ENCODE measurements around the gene OSGEP. TPM values are rescaled to one million over a fixed set of nuclear protein-coding genes. Genes with fewer than 3 reads are reported as not detected.

Gene OSGEP
- total RNA-seq, 2 donors from 2014 or later = 44.3 to 50.7 TPM

DNA sequence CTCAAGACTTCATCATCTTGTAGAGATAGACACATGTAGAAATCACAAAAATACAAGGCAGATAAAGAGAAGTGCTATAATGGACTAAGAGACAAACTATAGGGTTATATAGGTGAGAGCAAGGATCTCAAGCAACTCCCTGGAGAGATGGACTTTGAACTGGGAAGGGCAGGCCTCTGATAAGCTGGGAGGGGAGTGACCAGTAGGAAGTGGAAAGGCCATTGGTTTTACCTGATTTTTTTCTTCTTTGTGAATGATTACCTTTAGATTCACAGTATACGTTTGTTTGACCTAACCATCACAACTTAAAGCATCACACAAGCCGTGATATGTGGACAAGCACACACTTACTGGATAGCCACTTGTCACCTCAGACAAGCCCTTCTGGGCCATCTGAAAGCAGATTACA is 36.1 kb downstream of the OSGEP start:
- Mint-ChIP-seq H3K27me3 (ENCODE audit: insufficient read depth) (no peaks in the 10 kb centered on the region), H3K36me3 (ENCODE audit: low read depth) (no peaks in the 10 kb centered on the region), H3K27ac (peak overlapping the region; percentile 13), H3K9me3 (no peaks in the 10 kb centered on the region), H3K4me3 (no peak overlapping the region), H3K4me1 (peaks cover 33% of the 10 kb centered on the region)
- H3K4me3 ChIP-seq (ENCODE audit: low read length) = no peak overlapping the region
- H3K27ac ChIP-seq (ENCODE audit: low read depth, low read length) = no peak overlapping the region
- H3K9ac ChIP-seq (ENCODE audit: extremely low read depth, low read length, poor library complexity, severe bottlenecking) = no peak overlapping the region
- no peaks in the 10 kb centered on the region for H3K9me3 ChIP-seq (ENCODE audit: control insufficient read depth, low read length)
- no peak for DNase-seq
- H3K4me1 ChIP-seq (ENCODE audit: control insufficient read depth, insufficient read depth, low read length) = peaks cover 9% of the 10 kb centered on the region
- no peaks in the 10 kb centered on the region for H3K36me3 ChIP-seq (ENCODE audit: control insufficient read depth, insufficient read depth, low read length)
- H3K27me3 ChIP-seq (ENCODE audit: control insufficient read depth, insufficient read depth, low read length, poor library complexity, severe bottlenecking) = no peaks in the 10 kb centered on the region
- TF ChIP-seq, protein P1, sequence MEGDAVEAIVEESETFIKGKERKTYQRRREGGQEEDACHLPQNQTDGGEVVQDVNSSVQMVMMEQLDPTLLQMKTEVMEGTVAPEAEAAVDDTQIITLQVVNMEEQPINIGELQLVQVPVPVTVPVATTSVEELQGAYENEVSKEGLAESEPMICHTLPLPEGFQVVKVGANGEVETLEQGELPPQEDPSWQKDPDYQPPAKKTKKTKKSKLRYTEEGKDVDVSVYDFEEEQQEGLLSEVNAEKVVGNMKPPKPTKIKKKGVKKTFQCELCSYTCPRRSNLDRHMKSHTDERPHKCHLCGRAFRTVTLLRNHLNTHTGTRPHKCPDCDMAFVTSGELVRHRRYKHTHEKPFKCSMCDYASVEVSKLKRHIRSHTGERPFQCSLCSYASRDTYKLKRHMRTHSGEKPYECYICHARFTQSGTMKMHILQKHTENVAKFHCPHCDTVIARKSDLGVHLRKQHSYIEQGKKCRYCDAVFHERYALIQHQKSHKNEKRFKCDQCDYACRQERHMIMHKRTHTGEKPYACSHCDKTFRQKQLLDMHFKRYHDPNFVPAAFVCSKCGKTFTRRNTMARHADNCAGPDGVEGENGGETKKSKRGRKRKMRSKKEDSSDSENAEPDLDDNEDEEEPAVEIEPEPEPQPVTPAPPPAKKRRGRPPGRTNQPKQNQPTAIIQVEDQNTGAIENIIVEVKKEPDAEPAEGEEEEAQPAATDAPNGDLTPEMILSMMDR (conservative IDR thresholded peaks at IDR 0.05) = no peak
- 84 to 89% methylated on average over 2 of the region's 2 CpGs for WGBS, 2 experiments (ENCODE audit: insufficient coverage in 1 of 2, insufficient read length in 1 of 2)

DNA sequence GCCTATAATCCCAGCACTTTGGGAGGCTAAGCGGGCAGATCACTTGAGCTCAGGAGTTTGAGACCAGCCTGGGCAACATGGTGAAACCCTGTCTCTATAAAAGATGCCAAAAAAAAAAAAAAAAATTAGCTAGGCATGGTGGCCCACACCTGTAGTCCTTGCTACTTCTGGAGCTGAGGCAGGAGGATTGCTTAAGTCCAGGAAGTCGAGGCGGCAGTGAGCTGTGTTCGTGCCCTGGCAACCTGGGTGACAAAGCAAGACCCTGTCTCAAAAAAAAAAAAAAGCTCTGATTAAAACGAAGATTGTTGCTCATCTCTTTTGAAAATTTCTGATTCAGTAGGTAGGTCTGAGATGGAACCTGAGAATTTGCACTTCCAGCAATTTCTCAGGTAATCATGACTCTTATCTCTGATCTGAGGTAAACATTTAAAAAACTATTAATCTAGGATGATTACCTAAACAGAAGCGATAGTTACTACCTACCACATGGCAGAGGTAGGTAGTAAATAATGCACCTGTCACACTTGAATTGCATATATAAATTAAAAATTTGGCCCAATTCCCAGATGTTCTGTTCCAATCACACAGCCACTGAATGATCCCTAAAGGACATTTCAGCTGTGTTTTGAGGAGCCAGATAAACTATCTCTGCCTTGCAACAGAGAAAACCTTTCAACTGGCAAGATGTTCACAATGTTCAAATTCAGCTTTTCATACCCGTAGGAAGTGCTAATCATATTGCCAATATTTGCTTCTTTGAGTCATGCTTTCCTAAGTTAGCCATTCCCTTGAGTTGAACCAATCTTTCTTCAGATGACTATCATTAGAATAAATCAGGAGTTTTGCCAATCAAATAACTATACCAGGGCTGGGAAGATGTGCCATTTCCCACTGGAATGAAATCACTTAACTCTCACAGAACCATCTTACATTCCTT is 37.1 kb downstream of the OSGEP start:
- Mint-ChIP-seq H3K36me3 (ENCODE audit: low read depth) (no peaks in the 10 kb centered on the region), H3K27ac (no peak overlapping the region)
- 91 to 99% methylated on average over 6 to 7 of the region's 7 CpGs for WGBS, 2 experiments (ENCODE audit: insufficient coverage in 1 of 2, insufficient read length in 1 of 2)

DNA sequence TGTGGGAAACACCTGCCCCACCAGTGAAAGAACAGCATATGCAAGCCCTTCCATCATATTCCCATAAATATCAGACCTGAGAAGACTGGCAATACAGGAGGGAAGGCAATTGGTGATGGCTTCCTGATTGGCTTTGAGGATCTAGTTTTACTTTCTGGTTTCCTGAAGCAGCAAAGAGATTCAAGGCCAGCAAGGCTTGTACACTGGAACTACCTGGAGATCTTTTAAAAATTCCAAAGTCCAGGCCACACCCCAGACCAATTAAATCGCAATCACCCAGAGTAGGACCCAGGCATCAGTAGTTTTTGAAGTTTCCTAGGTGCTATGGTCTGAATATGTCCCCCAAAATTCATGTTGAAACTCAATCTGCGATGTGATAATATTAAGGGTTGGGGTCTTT is 38.4 kb downstream of the OSGEP start:
- DNase-seq = no peak
- H3K27ac Mint-ChIP-seq = no peak overlapping the region
- Histone ChIP-seq H3K9ac (ENCODE audit: extremely low read depth, low read length, poor library complexity, severe bottlenecking) (no peak overlapping the region), H3K27me3 (ENCODE audit: control insufficient read depth, insufficient read depth, low read length, poor library complexity, severe bottlenecking) (no peaks in the 10 kb centered on the region), H3K36me3 (ENCODE audit: control insufficient read depth, insufficient read depth, low read length) (no peaks in the 10 kb centered on the region), H3K4me1 (ENCODE audit: control insufficient read depth, insufficient read depth, low read length) (peaks cover 9% of the 10 kb centered on the region), H3K4me3 (ENCODE audit: low read length) (no peak overlapping the region), H3K27ac (ENCODE audit: low read depth, low read length) (no peak overlapping the region), H3K9me3 (ENCODE audit: control insufficient read depth, low read length) (no peaks in the 10 kb centered on the region)
- no peaks in the 10 kb centered on the region for H3K9me3 Mint-ChIP-seq
- H3K27me3 Mint-ChIP-seq (ENCODE audit: insufficient read depth) = no peaks in the 10 kb centered on the region
- TF ChIP-seq, protein P1 (conservative IDR thresholded peaks at IDR 0.05) = no peak
- no peak overlapping the region for H3K4me3 Mint-ChIP-seq
- H3K36me3 Mint-ChIP-seq (ENCODE audit: low read depth) = no peaks in the 10 kb centered on the region
- 91% methylated on average over 2 of the region's 2 CpGs; no CpG with 5 or more reads in 1 of the 2 experiments for WGBS, 2 experiments (ENCODE audit: insufficient coverage in 1 of 2, insufficient read length in 1 of 2)
- peaks cover 35% of the 10 kb centered on the region for H3K4me1 Mint-ChIP-seq

More for the DNA sequence above, 37.1 kb downstream of the OSGEP start:
- TF ChIP-seq, protein P1 (conservative IDR thresholded peaks at IDR 0.05) = no peak
- Histone ChIP-seq H3K4me3 (ENCODE audit: low read length) (no peak overlapping the region), H3K9ac (ENCODE audit: extremely low read depth, low read length, poor library complexity, severe bottlenecking) (no peak overlapping the region), H3K27me3 (ENCODE audit: control insufficient read depth, insufficient read depth, low read length, poor library complexity, severe bottlenecking) (no peaks in the 10 kb centered on the region), H3K4me1 (ENCODE audit: control insufficient read depth, insufficient read depth, low read length) (peaks cover 9% of the 10 kb centered on the region), H3K27ac (ENCODE audit: low read depth, low read length) (no peak overlapping the region), H3K36me3 (ENCODE audit: control insufficient read depth, insufficient read depth, low read length) (no peaks in the 10 kb centered on the region), H3K9me3 (ENCODE audit: control insufficient read depth, low read length) (no peaks in the 10 kb centered on the region)
- Mint-ChIP-seq H3K9me3 (no peaks in the 10 kb centered on the region), H3K4me1 (peaks cover 28% of the 10 kb centered on the region), H3K4me3 (no peak overlapping the region), H3K27me3 (ENCODE audit: insufficient read depth) (no peaks in the 10 kb centered on the region)
- no peak for DNase-seq
